Left cardiac atrium (tissue), 4 donors: Measurements from ENCODE around the gene SPATA13. TPM values are rescaled to one million over a fixed set of nuclear protein-coding genes. Genes with fewer than 3 reads are reported as not detected.
"Not testable (repeated sequence)": the region's sequence is repeated elsewhere in the genome, so short reads cannot be mapped to it uniquely, and the experiment has no call there.

Source experiments
- ATAC-seq, 2 donors: fragments of 200-7000 bp; cut with Tn5 transposase; one replicate each; pipeline ENCODE4 v1.9.1; 2020; ENCODE audit warnings: mild to moderate bottlenecking in 2 of 2, moderate library complexity in 2 of 2
- DNase-seq: peaks from one replicate; pipeline ENCODE4 v3.0.0-alpha.2; 2020
- intact Hi-C, 2 donors: fragments of 100-400 bp; cut with DNase I; formaldehyde crosslinking; loops; one replicate each; pipeline versions ENCODE4 v1.14.1 to v1.15.1; 2022 to 2023
- total RNA-seq, 2 donors: library from RNA; stranded (reverse); fragmentation: NEBNext Ultra II Directional; extraction: Animal tissue kit (Norgen Biotek cat#: 25700); gene quantifications; one replicate each; pipeline ENCODE4 v1.2.1, GENCODE V29; 2021
- donor health status: DM: no; HTN: yes; CAD: no.
- donor health status: DM: no; HTN: yes; CAD: no; lungs with severe emphysema.
- donor health status: DM: yes; HTN: yes; CAD: no.
- donor health status: Dilated cardiomyopathy.

Gene SPATA13
- total RNA-seq, 2 donors from 2014 or later, result 9.0 to 11.2 TPM

- ATAC-seq, result no peak
- intact Hi-C loops, result no loop called here
- no peak for DNase-seq
These were observed 23.8 kb downstream of the SPATA13 start for GRCh38 chr13:24184265-24184841.

- DNase-seq (no peak), ATAC-seq (no peak)
- intact Hi-C loops, result no loop called here
These were observed 24.4 kb downstream of the SPATA13 start for GRCh38 chr13:24184882-24185281.

DNA sequence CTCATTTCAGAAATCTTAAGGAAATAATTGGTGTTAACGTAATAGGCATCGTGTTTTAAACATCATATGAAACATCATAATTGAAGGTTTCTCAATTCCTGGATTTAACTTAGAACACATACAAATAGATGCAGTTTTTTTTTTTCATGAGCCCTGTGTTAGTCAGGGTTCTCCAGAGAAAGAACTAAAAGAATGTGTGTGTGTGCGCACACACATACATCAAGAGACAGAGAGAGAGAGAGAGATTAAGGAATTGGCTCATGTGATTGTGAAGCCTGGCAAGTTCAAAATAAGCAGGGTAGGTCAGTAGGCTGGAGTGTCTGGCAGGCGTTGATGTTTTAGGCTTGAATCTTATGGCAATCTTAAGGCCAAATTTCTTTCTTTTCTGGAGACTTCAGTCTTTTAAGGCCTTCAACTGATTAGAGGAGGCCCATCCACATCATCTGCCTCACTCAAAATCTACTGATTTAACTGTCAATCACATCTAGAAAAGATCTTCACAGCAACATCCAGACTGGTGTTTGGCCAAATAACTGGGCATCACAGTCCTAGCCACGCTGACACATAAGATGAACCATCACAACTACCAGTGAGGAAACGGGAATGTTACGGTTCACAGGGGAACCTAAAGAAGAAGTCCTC lies 25.2 kb downstream of the SPATA13 start:
- intact Hi-C loops, result no loop called here
- ATAC-seq (no peak), DNase-seq (no peak)

- ATAC-seq (no peak), DNase-seq (no peak)
- intact Hi-C loops, result no loop called here
These were observed 26.7 kb downstream of the SPATA13 start for GRCh38 chr13:24187185-24187584.

DNA sequence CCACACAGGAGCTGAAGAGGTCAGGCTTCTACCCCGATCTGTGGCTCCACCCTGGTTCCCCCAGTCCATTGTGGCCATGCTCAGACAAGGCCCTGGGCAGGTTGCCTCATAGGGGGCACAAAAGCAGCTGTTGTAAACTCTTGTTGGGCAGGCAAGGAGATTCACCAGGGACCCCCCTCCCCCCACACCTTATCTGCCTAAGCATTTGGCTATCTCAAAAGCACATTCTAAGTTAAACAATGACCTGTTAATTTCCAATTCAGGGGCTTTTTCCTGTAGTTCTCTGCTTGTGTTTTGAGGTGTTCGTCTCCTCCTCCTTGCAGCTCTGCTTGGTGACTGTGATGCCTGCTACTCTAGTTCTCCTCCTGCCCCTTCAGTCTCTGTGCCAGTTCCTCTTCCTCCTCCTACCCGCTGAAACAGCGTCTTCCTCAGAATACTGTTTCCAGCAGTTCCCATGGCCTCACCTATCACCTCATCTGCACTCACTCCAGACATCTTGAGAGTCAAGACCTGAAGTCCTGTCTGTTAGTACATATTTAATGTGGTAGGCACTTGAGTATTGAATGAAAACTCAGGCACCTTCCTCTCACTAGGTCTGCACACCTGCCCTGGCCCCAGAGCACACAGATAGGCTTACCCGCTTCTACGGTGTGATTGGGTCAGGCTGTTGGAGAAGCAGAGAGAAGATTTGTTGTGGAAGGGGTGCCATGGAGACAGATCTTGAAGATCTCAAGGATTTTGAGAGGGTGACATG lies 31.7 kb downstream of the SPATA13 start:
- ATAC-seq, result no peak
- no peak for DNase-seq
- intact Hi-C loops, result no loop called here

- ATAC-seq (no peak), DNase-seq (no peak)
- intact Hi-C loops, result no loop called here
These were observed 32.3 kb downstream of the SPATA13 start for GRCh38 chr13:24192811-24193162.

GRCh38 chr13:24194447-24194846 lies 33.9 kb downstream of the SPATA13 start:
- no peak for DNase-seq
- intact Hi-C loops, result no loop called here

DNA sequence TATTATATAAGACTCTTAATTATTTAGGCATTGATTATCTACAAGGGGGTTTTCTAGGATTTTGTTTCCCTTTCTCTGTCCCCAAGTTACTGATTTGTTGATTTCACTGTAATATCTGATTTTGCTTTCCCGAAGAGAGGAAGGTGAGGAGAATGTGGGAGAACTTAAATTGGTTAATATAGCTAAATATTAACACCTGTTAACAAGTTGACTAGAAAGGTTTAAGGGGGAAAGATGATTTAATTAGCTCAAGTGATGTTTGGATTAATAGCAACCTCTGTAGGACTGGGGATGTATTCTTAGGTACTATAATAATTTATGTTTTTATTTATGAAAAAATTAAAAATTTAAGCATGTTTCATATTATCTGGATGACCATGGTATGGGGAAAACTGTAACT lies 35.1 kb downstream of the SPATA13 start:
- intact Hi-C loops, result no loop called here
- no peak for DNase-seq
- ATAC-seq, result no peak

More at GRCh38 chr13:24194447-24194846, 33.9 kb downstream of the SPATA13 start:
- no peak for ATAC-seq

DNA sequence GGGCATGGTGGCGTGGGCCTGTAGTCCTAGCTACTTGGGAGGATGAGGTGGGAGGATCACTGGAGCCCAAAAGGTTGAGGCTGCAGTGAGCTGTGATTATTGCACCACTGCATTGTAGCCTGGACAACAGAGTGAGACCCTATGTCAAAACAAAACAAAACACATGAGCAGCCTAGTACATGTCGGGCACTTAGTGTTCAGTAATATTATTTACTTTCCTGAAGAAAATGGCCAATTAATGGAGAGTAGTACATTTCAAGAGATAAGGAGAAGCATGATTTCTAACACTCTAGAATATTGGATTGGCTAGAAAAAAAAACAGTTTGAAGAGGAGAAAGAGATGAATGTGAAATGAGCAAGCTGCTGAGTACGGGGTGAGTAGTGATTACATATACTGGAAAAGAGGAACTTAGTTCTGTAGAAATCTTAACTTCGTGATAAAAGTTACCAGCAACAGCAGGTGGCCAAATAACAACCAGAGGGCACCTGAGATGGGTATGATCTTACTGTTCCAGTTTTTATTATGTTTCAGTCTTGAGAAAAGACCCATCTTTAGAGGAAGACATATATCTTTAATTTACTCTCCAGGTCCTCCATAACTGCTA lies 36.2 kb downstream of the SPATA13 start:
- intact Hi-C loops, result no loop called here
- DNase-seq, result no peak
- ATAC-seq, result no peak

DNA sequence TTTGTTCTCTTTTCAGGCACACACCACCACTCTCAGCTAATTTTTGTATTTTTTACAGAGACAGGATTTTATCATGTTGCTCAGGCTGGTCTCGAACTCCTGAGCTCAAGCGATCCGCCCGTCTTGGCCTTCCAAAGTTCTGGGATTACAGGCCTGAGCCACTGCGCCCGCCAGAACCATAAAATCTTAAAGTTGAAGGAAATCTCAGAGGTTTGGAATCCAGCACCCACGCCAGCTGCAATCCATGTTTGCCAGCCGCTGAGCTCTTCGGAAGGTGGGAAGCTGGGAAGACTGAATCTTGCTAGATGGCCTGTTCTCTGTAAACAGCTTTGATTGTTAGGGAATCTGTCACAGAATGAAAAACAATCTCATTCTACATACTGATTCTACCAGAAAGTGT lies 38.5 kb downstream of the SPATA13 start:
- intact Hi-C loops, result no loop called here
- ATAC-seq (no peak), DNase-seq (no peak)

DNA sequence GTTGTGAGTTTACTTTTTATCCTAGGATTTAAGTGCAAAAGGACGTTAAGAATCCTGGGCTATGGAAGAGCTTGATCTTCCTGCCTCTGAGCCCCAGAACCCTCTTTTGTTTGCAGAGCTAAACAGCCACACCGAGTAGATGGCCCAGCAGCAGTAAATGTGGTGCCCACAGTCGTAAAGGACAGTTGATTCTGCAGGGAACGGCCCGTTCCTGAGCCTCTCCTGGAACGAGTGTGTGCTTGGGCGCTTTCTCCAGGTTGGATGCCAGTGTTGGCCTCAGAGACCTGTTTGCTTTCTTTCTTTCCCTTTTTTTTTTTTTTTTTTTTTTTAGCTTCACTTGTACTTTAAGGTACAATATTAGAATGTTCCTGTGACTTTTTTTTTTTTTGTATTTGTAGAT lies 41.7 kb downstream of the SPATA13 start:
- DNase-seq (no peak), ATAC-seq (no peak)
- intact Hi-C loops, result no loop called here

DNA sequence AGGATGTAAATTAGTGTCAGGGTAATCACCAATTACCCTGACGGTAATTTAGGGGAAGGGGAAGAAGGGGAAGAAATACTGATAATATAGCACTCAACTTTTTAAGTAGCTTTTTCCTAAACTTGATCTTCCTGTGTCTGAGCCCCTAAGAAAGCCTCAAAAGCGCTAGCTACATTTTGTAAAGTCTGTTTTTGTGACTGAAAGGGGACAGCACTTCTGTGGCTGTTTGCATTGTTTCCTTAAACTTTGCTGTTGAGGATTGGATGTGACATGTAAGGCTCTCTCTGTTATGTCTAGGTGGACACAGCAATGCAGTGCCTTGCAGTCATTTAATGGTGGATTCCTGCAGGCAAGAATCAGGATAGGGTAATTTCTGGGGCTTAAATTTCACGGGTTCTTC lies 42.8 kb downstream of the SPATA13 start:
- intact Hi-C loops, result no loop called here
- no peak for DNase-seq
- ATAC-seq, result no peak

- intact Hi-C loops, result no loop called here
- ATAC-seq (no peak), DNase-seq (no peak)
These were observed 43.3 kb downstream of the SPATA13 start for GRCh38 chr13:24203811-24204210.

DNA sequence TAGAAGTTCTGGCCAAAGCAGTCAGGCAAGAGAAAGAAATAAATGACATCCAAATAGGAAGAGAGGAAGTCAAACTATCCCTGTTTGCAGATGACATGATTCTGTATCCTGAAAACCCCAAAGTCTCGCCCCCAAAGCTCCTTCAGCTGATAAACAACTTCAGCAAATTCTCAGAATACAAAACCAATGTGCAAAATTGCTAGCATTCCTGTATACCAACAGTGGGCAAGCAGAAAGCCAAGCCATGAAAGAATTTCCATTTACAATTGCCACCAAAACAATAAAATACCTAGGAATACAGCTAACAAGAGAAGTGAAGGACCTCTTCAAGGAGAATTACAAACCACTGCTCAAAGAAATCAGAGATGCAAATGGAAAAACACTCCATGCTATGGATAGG lies 44.6 kb downstream of the SPATA13 start:
- DNase-seq, ATAC-seq, intact Hi-C loops: not testable (repeated sequence)

DNA sequence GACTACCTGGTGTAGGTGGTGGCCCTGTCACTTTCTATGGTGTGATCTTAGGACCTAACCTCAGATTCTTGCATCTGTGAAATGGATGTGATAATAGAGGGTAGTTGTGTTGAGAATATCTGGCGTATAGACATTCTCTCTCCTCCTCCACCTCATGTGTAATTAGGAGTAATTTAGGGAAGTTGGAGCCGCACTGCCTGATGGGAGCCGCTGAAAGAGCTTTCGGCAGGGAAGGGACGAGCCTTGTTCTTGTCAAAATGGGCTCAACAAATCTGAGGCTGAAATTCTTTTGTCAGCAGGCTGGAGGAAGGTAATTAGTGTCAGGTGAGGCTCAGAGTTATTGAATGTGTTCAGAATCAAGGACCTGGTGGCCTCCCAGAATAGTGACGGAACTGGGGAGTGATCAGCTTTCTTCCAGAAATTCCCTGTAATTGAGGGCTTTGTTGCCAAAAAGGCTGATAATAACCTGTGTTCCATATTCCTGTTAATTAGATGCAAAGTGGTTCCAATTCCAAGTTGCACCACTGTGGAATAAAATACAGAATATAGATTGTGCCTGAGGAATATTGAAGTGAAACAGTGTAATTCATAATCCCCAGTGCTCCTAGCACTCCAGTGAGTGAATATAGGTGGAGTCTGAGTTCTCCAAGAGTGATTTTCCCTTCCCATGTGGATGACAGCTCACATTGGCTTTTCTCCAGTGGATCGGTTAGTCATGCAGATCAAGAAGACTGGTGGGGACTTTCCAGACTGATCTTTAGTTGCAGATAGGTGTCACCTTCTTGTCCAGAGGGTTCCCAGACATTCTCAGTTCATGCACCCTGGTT lies 47.5 kb downstream of the SPATA13 start:
- ATAC-seq (peak; percentile 41 to 89), DNase-seq (no peak)
- intact Hi-C loops, result no loop called here

DNA sequence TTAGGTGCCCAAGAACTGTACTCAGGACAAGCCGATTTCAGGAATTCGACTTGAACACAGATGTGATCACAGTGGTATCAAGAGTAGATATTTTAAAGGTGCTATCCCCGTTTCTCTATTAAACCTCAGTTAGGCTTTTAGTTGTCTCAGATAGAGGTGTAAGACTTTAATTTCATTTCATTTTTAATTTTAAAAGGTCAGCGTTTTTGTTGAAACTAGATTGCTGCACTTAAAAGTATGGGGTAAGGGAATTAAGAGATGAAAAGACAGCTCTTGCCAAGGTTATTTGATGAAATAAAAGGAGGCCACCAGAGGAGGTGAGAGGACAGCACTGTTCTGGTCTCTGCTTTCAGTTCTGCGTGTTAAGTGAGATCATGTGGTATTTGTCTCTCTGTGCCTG lies 48.6 kb downstream of the SPATA13 start:
- ATAC-seq (no peak), DNase-seq (no peak)
- intact Hi-C loops, result no loop called here

DNA sequence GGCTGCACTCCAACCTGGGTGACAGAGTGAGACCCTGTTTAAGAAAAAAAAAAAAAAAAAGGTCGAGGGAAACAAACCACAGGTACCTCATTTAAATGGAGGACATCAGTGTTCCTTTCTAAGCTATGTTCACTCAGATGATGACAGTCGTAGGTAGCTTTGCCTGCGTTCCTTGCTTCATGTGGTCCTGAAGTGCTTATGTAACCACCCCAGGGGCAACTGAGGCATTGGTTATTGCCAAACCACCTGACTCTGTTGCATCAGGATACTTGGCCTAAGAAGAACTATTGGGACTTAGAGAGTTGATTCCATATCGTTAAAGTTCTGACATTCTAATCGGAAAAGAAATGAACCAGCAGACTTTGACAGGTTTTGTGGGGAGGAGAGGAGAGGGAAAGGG lies 51.7 kb downstream of the SPATA13 start:
- intact Hi-C loops, result loop anchor here in 1 of 2 donors (10.0 kb wide), 1 partner anchor 747 kb away; no protein-coding TSS in a partner anchor
- DNase-seq (no peak), ATAC-seq (no peak)

DNA sequence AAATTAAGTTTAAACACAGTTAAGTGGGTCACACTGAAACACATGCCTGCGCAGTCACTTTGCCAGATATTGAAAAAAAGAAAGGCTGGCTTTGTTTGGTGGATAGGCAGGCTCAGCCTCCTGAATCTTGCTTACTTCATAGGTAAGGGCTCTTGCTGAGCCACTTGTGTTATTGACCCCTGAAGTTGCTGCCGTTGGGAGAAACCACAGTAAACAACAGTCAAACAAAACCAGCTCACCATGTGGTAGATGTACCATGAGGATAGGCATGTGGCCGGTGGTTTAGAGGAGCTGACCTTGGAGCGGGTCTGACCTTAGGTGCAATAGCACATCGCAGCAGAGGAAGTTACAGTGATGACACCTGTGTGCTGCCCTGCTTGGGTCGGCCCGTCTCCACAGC lies 52.2 kb downstream of the SPATA13 start:
- intact Hi-C loops, result loop anchor here in 1 of 2 donors (10.0 kb wide), 1 partner anchor 748 kb away; no protein-coding TSS in a partner anchor
- ATAC-seq (no peak), DNase-seq (no peak)

GRCh38 chr13:24213932-24214331 lies 53.4 kb downstream of the SPATA13 start:
- DNase-seq (no peak), ATAC-seq (no peak)
- intact Hi-C loops, result loop anchor here in 1 of 2 donors (10.0 kb wide), 1 partner anchor 749 kb away; no protein-coding TSS in a partner anchor
